ENCODE measurements around the gene TMEM9. TPM values are rescaled to one million over a fixed set of nuclear protein-coding genes. Genes with fewer than 3 reads are reported as not detected.

TMEM9 gene
- total and polyA plus RNA-seq, 2 donors (not counting 3 experiments of a cell fraction or from before 2014, with no cell fraction given): 39.3 to 96.1 TPM

GRCh38 chr1:201119206-201120197, 34.8 kb downstream of the TMEM9 start:
- Histone ChIP-seq H3K4me3 (replicated peaks in 1 of 3; ENCODE audit: insufficient read depth in 1 of 3, low read depth in 1 of 3, low read length in 3 of 3) (no peak overlapping the region), H4K20me1 (replicated peaks; ENCODE audit: control insufficient read depth, extremely low read depth, insufficient read depth, low read length) (no peaks in the 10 kb centered on the region), H3K9me3 (replicated peaks; ENCODE audit: control insufficient read depth, insufficient read depth, low read length) (no peaks in the 10 kb centered on the region), H3K27ac (ENCODE audit: insufficient read depth, low read depth, low read length) (no peak overlapping the region), H3K36me3 (ENCODE audit: control insufficient read depth in 2 of 2, extremely low read depth in 1 of 2, insufficient read depth in 2 of 2, low read length in 2 of 2) (no peaks in the 10 kb centered on the region), H3K9ac (replicated peaks; ENCODE audit: extremely low read depth, insufficient read depth, low read length) (no peak overlapping the region), H3K79me2 (ENCODE audit: control insufficient read depth, insufficient read depth, low read length) (no peaks in the 10 kb centered on the region), H3K27me3 (ENCODE audit: control insufficient read depth in 2 of 2, insufficient read depth in 2 of 2, low read length in 2 of 2) (peaks cover 36 to 55% of the 10 kb centered on the region in 2 experiments), H3K4me1 (ENCODE audit: control insufficient read depth, extremely low read depth, insufficient read depth, low read length) (no peaks in the 10 kb centered on the region), H3K9me1 (replicated peaks; ENCODE audit: control insufficient read depth, extremely low read depth, insufficient read depth, low read length) (no peaks in the 10 kb centered on the region), H2AFZ (ENCODE audit: low read depth, low read length) (no peak overlapping the region), H3K4me2 (ENCODE audit: insufficient read depth, low read length) (no peak overlapping the region)
- intact Hi-C loops (cut with micrococcal nuclease) (loop anchor here (1.0 to 10.0 kb wide), 2 partner anchors 147 to 565 kb away; no protein-coding TSS in a partner anchor), dilution Hi-C loops (cut with MboI; ENCODE audit: extremely low pct_ligation_motif_present, low sequenced_read_pairs) (no loop called here)
- DNase-seq (ENCODE audit: low read depth, low spot score) (peak; percentile 47), FAIRE-seq (peak; percentile 67)
- TF ChIP-seq CTCF (IDR thresholded peaks at IDR 0.05; ENCODE audit: extremely low read depth in 1 of 2, insufficient read depth in 1 of 2, low read depth in 1 of 2, low read length in 2 of 2) (peak; percentile 69 to 79), FOS (IDR thresholded peaks at IDR 0.05; ENCODE audit: borderline replicate concordance, insufficient read depth, low read length) (no peak), GATA2 (IDR thresholded peaks at IDR 0.05; ENCODE audit: insufficient read depth, insufficient read length, low read depth, low read length) (no peak), EZH2 (IDR thresholded peaks at IDR 0.05; ENCODE audit: borderline replicate concordance, low read depth, low read length, severe bottlenecking) (peak; percentile 48)
- ChIA-PET CTCF (interaction anchor here (0.6 to 3.3 kb wide), 45 partner anchors 8 to 563 kb away, joined by 3 to 81 read pairs (median 4); partner anchors contain the start of gene TMEM9), POLR2A (no interaction called here)
- BruUV-seq (replicated peaks): no TSS peak
